Measurements from ENCODE around the gene SHC3. TPM values are rescaled to one million over a fixed set of nuclear protein-coding genes. Genes with fewer than 3 reads are reported as not detected.

Gene SHC3
- total RNA-seq, 1 donor from 2014 or later, result not detected

- H3K4me3 Mint-ChIP-seq, result no peak overlapping the region
- intact Hi-C loops (cut with micrococcal nuclease), result no loop called here
- H3K4me1 Mint-ChIP-seq (ENCODE audit: low read depth), result peaks cover 17% of the 10 kb centered on the region
- no peak overlapping the region for H3K27ac Mint-ChIP-seq
- no peaks in the 10 kb centered on the region for H3K9me3 Mint-ChIP-seq
- DNase-seq (ENCODE audit: low spot score), result no peak
- H3K27me3 Mint-ChIP-seq (ENCODE audit: insufficient read depth), result peaks cover 64% of the 10 kb centered on the region
- no peaks in the 10 kb centered on the region for H3K36me3 Mint-ChIP-seq (ENCODE audit: low read depth)
These were observed 899 bp upstream of the SHC3 start for GRCh38 chr9:89179540-89179894.

DNA sequence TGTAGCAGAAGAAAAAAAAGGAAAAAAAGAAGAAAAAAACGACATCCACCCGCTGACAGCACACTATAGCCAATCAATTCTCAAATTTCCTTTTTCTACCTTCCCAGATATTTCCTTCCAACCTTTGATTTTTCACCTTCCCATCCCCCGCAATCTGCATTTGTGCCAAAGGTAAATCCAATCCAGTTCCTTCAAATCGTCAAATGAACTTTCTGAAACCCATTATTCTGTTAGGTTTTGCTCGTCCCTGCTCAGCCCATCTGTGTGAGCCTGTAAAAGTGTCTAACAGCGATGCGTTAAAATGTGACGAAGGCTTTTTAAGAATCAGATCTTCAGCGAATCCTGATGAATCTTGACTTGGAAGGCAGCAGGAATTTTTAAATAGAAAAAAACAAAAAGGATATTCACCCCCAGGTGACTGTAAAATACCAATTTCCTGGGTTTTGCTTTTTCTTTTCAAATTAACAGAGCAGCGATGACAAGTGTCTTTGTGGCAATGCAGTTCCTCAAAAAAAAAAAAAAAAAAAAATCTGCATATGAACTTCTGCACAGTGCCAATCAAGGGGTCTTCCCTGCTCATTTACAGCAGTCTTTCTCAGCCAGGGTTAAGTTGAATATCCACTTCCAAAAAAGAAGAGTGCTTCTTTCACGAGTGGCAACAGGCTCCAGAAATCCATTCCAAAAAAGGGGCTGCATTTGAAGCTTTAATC lies 367 bp upstream of the SHC3 start:
- DNase-seq (ENCODE audit: low spot score), result no peak
- intact Hi-C loops (cut with micrococcal nuclease), result no loop called here
- Mint-ChIP-seq H3K9me3 (no peaks in the 10 kb centered on the region), H3K4me1 (ENCODE audit: low read depth) (peaks cover 17% of the 10 kb centered on the region), H3K36me3 (ENCODE audit: low read depth) (no peaks in the 10 kb centered on the region), H3K27me3 (ENCODE audit: insufficient read depth) (peaks cover 62% of the 10 kb centered on the region), H3K27ac (no peak overlapping the region), H3K4me3 (no peak overlapping the region)

DNA sequence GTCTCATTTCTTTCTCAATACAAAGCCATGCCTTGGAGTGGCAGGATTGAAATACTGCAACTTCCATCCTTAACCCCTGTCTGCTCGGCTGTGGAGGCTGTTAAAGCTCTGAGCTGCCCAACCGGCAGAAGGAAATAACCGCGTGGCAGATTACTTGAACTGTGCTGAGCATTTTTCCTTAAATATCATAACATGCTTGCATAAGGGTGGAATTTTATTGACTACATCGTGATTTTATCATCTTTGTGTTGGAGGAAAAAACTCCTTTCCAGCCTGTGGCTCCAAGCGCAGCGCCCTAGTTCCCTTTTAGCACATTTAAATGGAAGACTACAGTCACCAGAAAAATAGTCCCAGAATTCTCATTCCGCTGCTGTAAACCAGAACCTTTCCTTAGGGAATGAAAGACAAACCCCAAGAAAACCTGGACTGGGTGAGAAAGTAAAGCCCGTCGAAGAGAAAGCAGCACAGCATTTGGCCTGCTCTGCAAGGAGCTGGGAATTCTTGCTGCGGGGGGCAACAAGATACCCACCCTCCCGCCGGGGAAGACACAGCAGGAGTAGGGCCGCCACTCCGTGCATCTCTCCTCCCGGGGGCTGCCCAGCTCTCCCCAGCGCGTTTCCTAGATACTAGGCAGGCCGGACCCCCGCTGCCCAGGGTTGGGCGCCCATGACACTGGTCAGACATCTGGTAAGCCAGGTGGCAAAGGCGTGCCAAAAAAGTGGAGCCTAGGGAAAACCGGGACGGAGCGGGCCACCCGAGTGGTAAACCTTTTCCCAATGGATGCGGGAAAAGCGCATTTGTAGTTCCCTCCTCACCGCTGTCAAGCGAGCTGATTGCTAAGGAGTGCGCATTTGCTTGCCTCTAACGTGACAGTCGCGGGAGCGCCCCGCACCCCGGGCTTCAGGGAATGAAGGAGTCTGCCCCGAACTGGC lies 1.3 kb downstream of the SHC3 start:
- DNase-seq (ENCODE audit: low spot score), result no peak
- Mint-ChIP-seq H3K9me3 (no peaks in the 10 kb centered on the region), H3K4me1 (ENCODE audit: low read depth) (peaks cover 17% of the 10 kb centered on the region), H3K27ac (no peak overlapping the region), H3K36me3 (ENCODE audit: low read depth) (no peaks in the 10 kb centered on the region), H3K4me3 (no peak overlapping the region), H3K27me3 (ENCODE audit: insufficient read depth) (peaks cover 69% of the 10 kb centered on the region)
- intact Hi-C loops (cut with micrococcal nuclease), result no loop called here

GRCh38 chr9:89175828-89176261 lies 2.8 kb downstream of the SHC3 start:
- Mint-ChIP-seq H3K27ac (no peak overlapping the region), H3K36me3 (ENCODE audit: low read depth) (no peaks in the 10 kb centered on the region), H3K27me3 (ENCODE audit: insufficient read depth) (peaks cover 70% of the 10 kb centered on the region), H3K4me3 (no peak overlapping the region), H3K9me3 (no peaks in the 10 kb centered on the region), H3K4me1 (ENCODE audit: low read depth) (peaks cover 17% of the 10 kb centered on the region)
- intact Hi-C loops (cut with micrococcal nuclease), result no loop called here
- DNase-seq (ENCODE audit: low spot score), result no peak

- no peak for DNase-seq (ENCODE audit: low spot score)
- Mint-ChIP-seq H3K9me3 (no peaks in the 10 kb centered on the region), H3K4me1 (ENCODE audit: low read depth) (peaks cover 6% of the 10 kb centered on the region), H3K36me3 (ENCODE audit: low read depth) (no peaks in the 10 kb centered on the region), H3K27ac (no peak overlapping the region), H3K4me3 (no peak overlapping the region), H3K27me3 (ENCODE audit: insufficient read depth) (peaks cover 55% of the 10 kb centered on the region)
- intact Hi-C loops (cut with micrococcal nuclease), result no loop called here
These were observed 4.3 kb downstream of the SHC3 start for GRCh38 chr9:89174291-89174690.

- intact Hi-C loops (cut with micrococcal nuclease), result no loop called here
- Mint-ChIP-seq H3K36me3 (ENCODE audit: low read depth) (no peaks in the 10 kb centered on the region), H3K27ac (no peak overlapping the region), H3K4me3 (no peak overlapping the region), H3K9me3 (no peaks in the 10 kb centered on the region), H3K27me3 (ENCODE audit: insufficient read depth) (peaks cover 47% of the 10 kb centered on the region), H3K4me1 (ENCODE audit: low read depth) (no peaks in the 10 kb centered on the region)
- no peak for DNase-seq (ENCODE audit: low spot score)
These were observed 5.5 kb downstream of the SHC3 start for GRCh38 chr9:89173072-89173471.

GRCh38 chr9:89172398-89172797 lies 6.2 kb downstream of the SHC3 start:
- no peak overlapping the region for H3K27ac Mint-ChIP-seq
- H3K27me3 Mint-ChIP-seq (ENCODE audit: insufficient read depth), result peaks cover 44% of the 10 kb centered on the region
- H3K4me1 Mint-ChIP-seq (ENCODE audit: low read depth), result no peaks in the 10 kb centered on the region

GRCh38 chr9:89171693-89172092 lies 6.9 kb downstream of the SHC3 start:
- no peaks in the 10 kb centered on the region for H3K9me3 Mint-ChIP-seq
- DNase-seq (ENCODE audit: low spot score), result no peak
- H3K36me3 Mint-ChIP-seq (ENCODE audit: low read depth), result no peaks in the 10 kb centered on the region
- H3K27me3 Mint-ChIP-seq (ENCODE audit: insufficient read depth), result peaks cover 37% of the 10 kb centered on the region
- intact Hi-C loops (cut with micrococcal nuclease), result no loop called here
- H3K4me3 Mint-ChIP-seq, result no peak overlapping the region
- H3K4me1 Mint-ChIP-seq (ENCODE audit: low read depth), result no peaks in the 10 kb centered on the region
- H3K27ac Mint-ChIP-seq, result no peak overlapping the region

More at GRCh38 chr9:89172398-89172797, 6.2 kb downstream of the SHC3 start:
- no peak for DNase-seq (ENCODE audit: low spot score)
- Mint-ChIP-seq H3K36me3 (ENCODE audit: low read depth) (no peaks in the 10 kb centered on the region), H3K4me3 (no peak overlapping the region), H3K9me3 (no peaks in the 10 kb centered on the region)
- intact Hi-C loops (cut with micrococcal nuclease), result no loop called here

DNA sequence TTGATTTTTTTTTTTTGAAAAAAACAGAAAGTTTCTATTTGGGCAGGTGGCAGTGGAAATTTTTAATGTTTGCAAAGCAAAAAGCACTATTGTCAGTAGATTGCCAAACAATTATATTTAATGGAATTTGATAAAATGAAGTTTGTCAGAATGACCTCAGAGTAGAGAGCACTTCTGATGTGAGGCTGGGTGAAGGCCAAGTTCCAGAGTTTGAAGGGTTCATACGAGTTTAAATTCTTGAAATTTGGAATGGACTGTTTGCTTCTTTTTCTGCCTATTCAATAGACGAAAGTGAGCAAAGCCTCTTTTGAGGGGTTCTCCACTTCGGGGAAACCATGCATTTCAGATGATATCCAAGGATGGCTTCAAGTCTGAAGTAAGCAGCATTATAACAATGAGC lies 7.4 kb downstream of the SHC3 start:
- Mint-ChIP-seq H3K9me3 (no peaks in the 10 kb centered on the region), H3K27me3 (ENCODE audit: insufficient read depth) (peaks cover 32% of the 10 kb centered on the region)

GRCh38 chr9:89168901-89169813 lies 9.5 kb downstream of the SHC3 start:
- no peak overlapping the region for H3K4me3 Mint-ChIP-seq
- H3K27ac Mint-ChIP-seq, result no peak overlapping the region
- H3K36me3 Mint-ChIP-seq (ENCODE audit: low read depth), result no peaks in the 10 kb centered on the region

More for the DNA sequence above, 7.4 kb downstream of the SHC3 start:
- no peaks in the 10 kb centered on the region for H3K4me1 Mint-ChIP-seq (ENCODE audit: low read depth)
- H3K4me3 Mint-ChIP-seq, result no peak overlapping the region
- no peak overlapping the region for H3K27ac Mint-ChIP-seq
- intact Hi-C loops (cut with micrococcal nuclease), result no loop called here
- no peaks in the 10 kb centered on the region for H3K36me3 Mint-ChIP-seq (ENCODE audit: low read depth)
- DNase-seq (ENCODE audit: low spot score), result no peak

DNA sequence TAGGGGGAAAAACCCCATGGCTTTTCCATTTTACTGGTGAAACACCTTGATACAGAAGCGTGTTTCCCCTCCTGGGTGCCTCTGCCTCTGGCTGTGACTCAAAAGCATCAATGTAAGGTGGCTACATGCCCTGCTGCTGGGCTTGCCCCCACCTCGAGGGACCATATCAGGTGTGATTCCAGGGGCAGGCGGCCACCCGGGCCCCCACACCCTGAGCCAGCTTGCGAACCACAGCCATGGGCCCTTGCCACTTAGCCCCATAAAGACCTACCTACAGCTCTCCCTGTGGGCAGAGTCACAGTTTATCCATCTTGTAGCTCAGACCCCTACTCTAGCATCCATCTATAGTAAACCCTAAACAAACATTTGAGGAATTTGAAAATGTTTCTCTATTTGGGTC lies 10.8 kb downstream of the SHC3 start:
- H3K27ac Mint-ChIP-seq, result no peak overlapping the region

More at GRCh38 chr9:89168901-89169813, 9.5 kb downstream of the SHC3 start:
- DNase-seq (ENCODE audit: low spot score), result no peak
- no peaks in the 10 kb centered on the region for H3K4me1 Mint-ChIP-seq (ENCODE audit: low read depth)
- intact Hi-C loops (cut with micrococcal nuclease), result no loop called here
- H3K27me3 Mint-ChIP-seq (ENCODE audit: insufficient read depth), result peaks cover 24% of the 10 kb centered on the region
- H3K9me3 Mint-ChIP-seq, result no peaks in the 10 kb centered on the region

DNA sequence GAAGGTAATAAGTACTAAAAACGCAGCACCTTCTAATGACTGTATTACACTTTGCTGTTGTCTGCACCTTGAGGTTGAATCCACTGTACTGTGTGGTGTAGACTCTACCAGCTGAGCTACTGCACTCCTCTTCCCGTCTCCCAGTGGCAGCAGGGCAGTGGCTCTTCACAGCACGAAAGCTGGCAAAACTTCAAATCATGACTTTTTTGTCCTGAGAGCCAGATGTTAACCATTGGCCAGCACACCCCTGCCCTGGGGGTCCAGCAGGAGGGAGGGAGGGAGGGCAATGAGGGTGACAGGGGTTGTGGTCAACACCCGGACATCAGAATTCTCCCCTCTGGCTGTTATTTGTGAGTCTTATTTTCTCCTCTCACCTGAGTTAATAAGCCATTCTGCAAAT lies 11.8 kb downstream of the SHC3 start:
- Mint-ChIP-seq H3K36me3 (ENCODE audit: low read depth) (no peaks in the 10 kb centered on the region), H3K4me1 (ENCODE audit: low read depth) (no peaks in the 10 kb centered on the region), H3K4me3 (no peak overlapping the region), H3K27ac (no peak overlapping the region), H3K27me3 (ENCODE audit: insufficient read depth) (peaks cover 12% of the 10 kb centered on the region), H3K9me3 (no peaks in the 10 kb centered on the region)
- no peak for DNase-seq (ENCODE audit: low spot score)
- intact Hi-C loops (cut with micrococcal nuclease), result no loop called here

More for the DNA sequence above, 10.8 kb downstream of the SHC3 start:
- Mint-ChIP-seq H3K36me3 (ENCODE audit: low read depth) (no peaks in the 10 kb centered on the region), H3K9me3 (no peaks in the 10 kb centered on the region), H3K4me3 (no peak overlapping the region), H3K27me3 (ENCODE audit: insufficient read depth) (peaks cover 21% of the 10 kb centered on the region), H3K4me1 (ENCODE audit: low read depth) (no peaks in the 10 kb centered on the region)
- intact Hi-C loops (cut with micrococcal nuclease), result no loop called here
- no peak for DNase-seq (ENCODE audit: low spot score)
